Mesodermal cell (in vitro differentiated cells): ENCODE data around the gene CDK12.
"Not testable (repeated sequence)": the region's sequence is repeated elsewhere in the genome, so short reads cannot be mapped to it uniquely, and the experiment has no call there.

Experiments
- H3K27ac ChIP-seq: 2 replicates; pipeline ENCODE4 v1.7.0; 2013; ENCODE audit warnings: mild to moderate bottlenecking, low read depth, low read length, moderate library complexity; ENCODE audit not compliant: severe bottlenecking
- H3K36me3 ChIP-seq: 2 replicates; pipeline ENCODE4 v1.7.1; 2013; ENCODE audit warnings: mild to moderate bottlenecking, low read length, moderate library complexity; ENCODE audit not compliant: control insufficient read depth, insufficient read depth
- H3K4me1 ChIP-seq: one replicate; pipeline ENCODE4 v1.7.1; 2013; ENCODE audit warnings: mild to moderate bottlenecking, low read length; ENCODE audit not compliant: insufficient read depth, control insufficient read depth, poor library complexity, severe bottlenecking
- H3K4me3 ChIP-seq: 2 replicates; pipeline ENCODE4 v1.7.0; 2013; ENCODE audit warnings: low read length, control low read depth, mild to moderate bottlenecking; ENCODE audit not compliant: insufficient read depth, poor library complexity, severe bottlenecking; ENCODE audit errors: extremely low read depth
- H3K9me3 ChIP-seq: 2 replicates; pipeline ENCODE4 v1.7.1; 2013; ENCODE audit warnings: mild to moderate bottlenecking, low read length, moderate library complexity; ENCODE audit not compliant: control insufficient read depth
- WGBS, 2 experiments: methylation state at CpG; one replicate each; pipeline ENCODE4 v1.1.5; 2013; ENCODE audit warnings: missing lambda C conversion rate in 2 of 2; ENCODE audit not compliant: insufficient coverage in 2 of 2; 5-methylcytosine and 5-hydroxymethylcytosine counted together

CDK12 gene

DNA sequence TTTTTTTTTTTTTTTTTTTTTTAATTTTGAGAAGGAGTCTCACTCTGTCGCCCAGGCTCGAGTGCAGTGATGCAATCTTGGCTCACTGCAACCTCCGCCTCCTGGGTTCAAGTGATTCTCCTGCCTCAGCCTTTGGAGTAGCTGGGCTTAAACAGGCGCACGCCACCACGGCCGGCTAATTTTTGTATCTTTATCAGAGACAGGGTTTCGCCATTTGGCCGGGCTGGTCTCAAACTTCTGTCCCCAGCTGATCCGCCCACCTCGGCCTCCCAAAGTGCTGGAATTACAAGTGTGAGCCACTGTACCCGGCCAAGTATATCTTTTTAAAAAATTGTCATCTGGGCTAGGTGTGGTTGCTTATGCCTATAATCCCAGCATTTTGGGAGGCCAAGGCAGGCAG lies 35.6 kb downstream of the CDK12 start:
- peaks cover 91% of the 10 kb centered on the region for H3K36me3 ChIP-seq
- H3K4me3 ChIP-seq, H3K27ac ChIP-seq, H3K4me1 ChIP-seq, H3K9me3 ChIP-seq: not testable (repeated sequence)
- WGBS, 2 experiments: 96 to 100% methylated on average over 11 to 12 of the region's 12 CpGs

DNA sequence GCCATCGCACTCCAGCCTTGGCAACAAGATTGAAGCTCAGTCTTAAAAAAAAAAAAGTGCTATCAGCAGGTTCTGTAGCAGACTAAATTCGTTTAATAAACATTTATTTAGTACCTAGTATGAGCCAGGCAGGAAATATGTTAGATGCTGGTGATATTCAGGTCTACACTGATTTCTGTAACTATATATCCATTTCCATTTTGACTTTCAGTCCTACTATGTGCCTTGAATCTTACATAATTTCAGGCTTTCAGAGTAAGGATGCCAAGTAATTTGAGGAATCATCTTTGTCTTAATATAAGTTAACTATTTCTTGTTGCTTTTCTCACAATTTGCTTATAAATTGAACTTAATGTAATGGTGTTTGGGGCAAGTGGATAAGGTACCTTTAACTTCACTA lies 46.2 kb downstream of the CDK12 start:
- H3K36me3 ChIP-seq: peaks cover 87% of the 10 kb centered on the region
- H3K4me1 ChIP-seq: no peaks in the 10 kb centered on the region
- H3K9me3 ChIP-seq: no peaks in the 10 kb centered on the region
- H3K4me3 ChIP-seq: no peak overlapping the region
- 100% methylated on average over 1 of the region's 2 CpGs for WGBS, 2 experiments
- H3K27ac ChIP-seq: no peak overlapping the region

DNA sequence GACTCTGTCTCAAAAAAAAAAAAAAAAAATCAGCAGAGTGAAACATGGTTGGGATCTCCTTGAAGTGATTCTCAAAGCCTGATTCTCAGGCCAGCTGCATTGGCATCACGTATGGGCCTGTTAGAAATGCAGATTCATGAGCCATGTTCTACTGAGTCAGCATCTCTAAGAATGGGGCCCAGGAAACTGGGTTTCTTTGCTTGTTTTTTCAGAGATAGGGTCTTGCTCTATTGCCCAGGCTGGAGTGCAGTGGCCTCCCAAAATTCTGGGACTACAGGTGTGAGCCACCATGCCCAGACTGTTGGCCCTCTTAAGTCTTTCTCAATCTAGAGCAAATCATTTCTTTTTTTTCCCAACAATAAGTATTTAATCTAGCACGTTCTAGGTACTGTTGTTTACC lies 47.7 kb downstream of the CDK12 start:
- no peak overlapping the region for H3K27ac ChIP-seq
- no peaks in the 10 kb centered on the region for H3K9me3 ChIP-seq
- H3K4me1 ChIP-seq: no peaks in the 10 kb centered on the region
- WGBS, 2 experiments: 94 to 100% methylated on average over 1 to 2 of the region's 2 CpGs
- H3K36me3 ChIP-seq: peaks cover 86% of the 10 kb centered on the region
- no peak overlapping the region for H3K4me3 ChIP-seq

DNA sequence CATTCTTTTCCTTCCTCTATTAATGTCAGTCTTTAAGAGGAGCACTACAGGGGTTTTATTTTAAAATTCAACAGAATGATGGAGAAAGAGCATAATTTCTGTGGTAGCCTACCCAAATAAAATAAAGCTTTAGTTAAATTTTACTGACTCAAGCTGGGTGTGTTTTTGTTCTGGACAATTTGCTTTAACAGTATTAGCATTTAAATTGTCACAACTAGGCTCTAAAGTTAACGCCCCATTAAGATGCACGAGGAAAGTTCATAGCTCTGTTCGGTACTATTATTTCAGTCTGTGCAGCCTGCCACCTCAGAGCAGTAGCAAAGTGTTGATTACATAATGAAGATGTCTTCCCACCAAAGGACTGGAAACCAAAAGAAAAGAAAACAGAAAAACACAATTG lies 52.0 kb downstream of the CDK12 start:
- H3K4me1 ChIP-seq: no peaks in the 10 kb centered on the region
- 100% methylated on average over 3 of the region's 3 CpGs; no CpG with 5 or more reads in 1 of the 2 experiments for WGBS, 2 experiments
- H3K27ac ChIP-seq: no peak overlapping the region
- H3K4me3 ChIP-seq: no peak overlapping the region
- no peaks in the 10 kb centered on the region for H3K9me3 ChIP-seq
- H3K36me3 ChIP-seq: peaks cover 91% of the 10 kb centered on the region

DNA sequence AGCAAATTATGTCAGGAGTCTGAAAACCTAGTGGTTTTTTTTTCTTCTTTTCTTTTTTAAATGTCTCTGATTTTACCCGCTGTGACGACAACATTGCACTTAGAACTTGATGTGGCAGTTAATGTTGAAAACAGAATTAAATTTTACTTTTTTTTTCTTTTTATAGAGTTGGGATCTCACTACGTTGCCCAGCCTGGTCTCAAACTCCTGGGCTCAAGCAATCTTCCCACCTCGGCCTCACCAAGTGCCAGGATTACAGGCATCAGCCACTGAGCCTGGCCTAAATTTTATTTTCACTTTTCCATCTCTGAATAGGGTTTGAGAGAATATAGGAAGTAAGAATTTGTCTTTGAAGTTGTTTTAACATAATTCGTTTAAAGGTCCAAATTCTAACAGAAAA lies 52.6 kb downstream of the CDK12 start:
- H3K36me3 ChIP-seq: peaks cover 91% of the 10 kb centered on the region
- H3K9me3 ChIP-seq: no peaks in the 10 kb centered on the region
- no peak overlapping the region for H3K27ac ChIP-seq
- no peak overlapping the region for H3K4me3 ChIP-seq
- no CpG with 5 or more reads among the region's 5 CpGs for WGBS, 2 experiments
- H3K4me1 ChIP-seq: no peaks in the 10 kb centered on the region

DNA sequence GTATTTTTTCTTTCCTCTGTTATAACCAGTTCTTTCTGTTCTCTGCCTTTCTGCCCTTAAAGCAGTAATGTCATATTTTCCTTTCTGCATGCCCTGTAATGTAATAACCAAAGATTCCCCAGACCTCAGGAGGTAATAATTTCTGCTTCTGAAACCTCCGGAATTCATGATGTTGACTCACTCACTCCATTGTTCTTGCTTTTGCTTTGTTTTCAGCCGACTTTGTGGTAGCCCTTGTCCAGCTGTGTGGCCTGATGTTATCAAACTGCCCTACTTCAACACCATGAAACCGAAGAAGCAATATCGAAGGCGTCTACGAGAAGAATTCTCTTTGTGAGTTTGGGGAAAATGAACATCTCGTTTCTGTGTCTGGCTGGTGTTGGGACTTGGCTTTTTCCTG lies 55.9 kb downstream of the CDK12 start:
- H3K27ac ChIP-seq: no peak overlapping the region
- no peaks in the 10 kb centered on the region for H3K9me3 ChIP-seq
- peaks cover 91% of the 10 kb centered on the region for H3K36me3 ChIP-seq
- H3K4me3 ChIP-seq: no peak overlapping the region
- no peaks in the 10 kb centered on the region for H3K4me1 ChIP-seq
- WGBS, 2 experiments: 93% methylated on average over 6 to 7 of the region's 7 CpGs

DNA sequence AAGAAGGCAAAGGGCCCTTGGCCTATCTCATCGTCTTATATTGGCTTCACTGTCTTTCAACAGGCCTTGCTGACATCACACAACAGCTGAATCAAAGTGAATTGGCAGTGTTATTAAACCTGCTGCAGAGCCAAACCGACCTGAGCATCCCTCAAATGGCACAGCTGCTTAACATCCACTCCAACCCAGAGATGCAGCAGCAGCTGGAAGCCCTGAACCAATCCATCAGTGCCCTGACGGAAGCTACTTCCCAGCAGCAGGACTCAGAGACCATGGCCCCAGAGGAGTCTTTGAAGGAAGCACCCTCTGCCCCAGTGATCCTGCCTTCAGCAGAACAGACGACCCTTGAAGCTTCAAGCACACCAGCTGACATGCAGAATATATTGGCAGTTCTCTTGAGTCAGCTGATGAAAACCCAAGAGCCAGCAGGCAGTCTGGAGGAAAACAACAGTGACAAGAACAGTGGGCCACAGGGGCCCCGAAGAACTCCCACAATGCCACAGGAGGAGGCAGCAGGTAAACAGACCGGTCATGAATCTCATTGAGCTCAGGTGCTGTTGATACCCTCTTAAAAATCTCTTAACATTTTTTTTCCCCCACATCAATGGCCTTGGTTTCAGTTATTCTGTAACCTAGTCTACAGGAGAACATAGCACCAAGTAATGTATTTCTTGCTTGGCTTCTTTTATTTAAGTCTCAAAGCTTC lies 64.7 kb downstream of the CDK12 start:
- WGBS, 2 experiments: 88 to 94% methylated on average over 6 of the region's 6 CpGs
- H3K36me3 ChIP-seq: peaks cover 85% of the 10 kb centered on the region
- no peak overlapping the region for H3K4me3 ChIP-seq
- H3K4me1 ChIP-seq: no peaks in the 10 kb centered on the region
- no peaks in the 10 kb centered on the region for H3K9me3 ChIP-seq
- H3K27ac ChIP-seq: no peak overlapping the region

DNA sequence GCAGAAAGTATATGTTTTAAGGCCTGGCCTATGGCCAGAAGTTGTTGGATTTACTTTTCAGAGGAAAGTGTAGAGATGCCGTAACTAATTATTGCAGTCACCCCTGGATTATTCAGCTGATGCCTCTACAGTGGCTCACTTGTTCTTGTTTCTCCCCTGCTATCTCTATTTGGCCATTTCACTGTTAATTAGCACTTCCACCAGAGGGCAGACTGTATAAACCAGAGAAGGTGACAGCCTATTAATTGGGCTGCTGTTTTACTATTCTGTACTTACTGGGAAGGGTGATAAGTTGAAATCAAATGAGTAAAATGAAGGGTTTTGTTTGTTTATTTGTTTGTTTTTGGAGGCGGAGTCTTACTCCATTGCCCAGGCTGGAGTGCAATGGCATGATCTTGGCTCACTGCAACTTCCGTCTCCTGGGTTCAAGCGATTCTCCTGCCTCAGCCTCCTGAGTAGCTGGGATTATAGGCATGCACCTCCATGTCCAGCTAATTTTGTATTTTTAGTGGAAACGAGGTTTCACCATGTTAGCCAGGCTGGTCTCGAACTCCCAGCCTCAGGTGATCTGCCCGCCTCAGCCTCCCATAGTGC lies 66.0 kb downstream of the CDK12 start:
- WGBS, 2 experiments: 84 to 92% methylated on average over 4 of the region's 7 CpGs
- Histone ChIP-seq H3K4me1 (no peaks in the 10 kb centered on the region), H3K4me3 (no peak overlapping the region), H3K36me3 (peaks cover 78% of the 10 kb centered on the region), H3K9me3 (no peaks in the 10 kb centered on the region), H3K27ac (no peak overlapping the region)

DNA sequence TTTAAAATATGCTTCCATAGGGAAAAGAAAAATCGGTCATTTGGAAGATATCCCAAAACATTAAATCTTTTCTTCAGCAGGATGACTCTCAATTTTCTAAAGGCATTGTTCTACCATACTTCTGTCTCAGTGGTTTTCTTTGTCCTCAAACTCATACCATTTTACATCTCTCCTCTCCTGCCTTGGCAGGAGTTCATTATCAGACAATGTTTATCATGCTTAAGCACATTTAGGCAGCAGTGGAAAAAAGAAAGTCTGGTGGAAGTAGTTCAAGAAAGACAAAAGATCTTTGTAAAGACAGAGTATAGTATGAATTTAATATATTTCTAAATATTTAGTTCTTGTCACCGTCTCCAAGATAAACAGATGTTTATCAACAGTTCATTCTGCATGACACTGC lies 68.2 kb downstream of the CDK12 start:
- no peak overlapping the region for H3K4me3 ChIP-seq
- H3K36me3 ChIP-seq: peaks cover 61% of the 10 kb centered on the region
- no peak overlapping the region for H3K27ac ChIP-seq
- no CpG with 5 or more reads among the region's 2 CpGs for WGBS, 2 experiments
- no peaks in the 10 kb centered on the region for H3K4me1 ChIP-seq
- H3K9me3 ChIP-seq: no peaks in the 10 kb centered on the region

DNA sequence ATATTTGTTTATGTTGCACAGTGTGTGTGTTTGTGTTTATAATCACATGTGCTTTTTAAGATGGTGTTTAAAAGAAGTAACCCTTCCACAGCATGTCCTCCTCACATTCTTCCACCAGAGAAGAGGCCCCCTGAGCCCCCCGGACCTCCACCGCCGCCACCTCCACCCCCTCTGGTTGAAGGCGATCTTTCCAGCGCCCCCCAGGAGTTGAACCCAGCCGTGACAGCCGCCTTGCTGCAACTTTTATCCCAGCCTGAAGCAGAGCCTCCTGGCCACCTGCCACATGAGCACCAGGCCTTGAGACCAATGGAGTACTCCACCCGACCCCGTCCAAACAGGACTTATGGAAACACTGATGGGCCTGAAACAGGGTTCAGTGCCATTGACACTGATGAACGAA lies 69.2 kb downstream of the CDK12 start:
- no peaks in the 10 kb centered on the region for H3K9me3 ChIP-seq
- H3K36me3 ChIP-seq: peaks cover 53% of the 10 kb centered on the region
- no peak overlapping the region for H3K27ac ChIP-seq
- H3K4me3 ChIP-seq: no peak overlapping the region
- no peaks in the 10 kb centered on the region for H3K4me1 ChIP-seq
- 93 to 96% methylated on average over 7 to 8 of the region's 10 CpGs for WGBS, 2 experiments

DNA sequence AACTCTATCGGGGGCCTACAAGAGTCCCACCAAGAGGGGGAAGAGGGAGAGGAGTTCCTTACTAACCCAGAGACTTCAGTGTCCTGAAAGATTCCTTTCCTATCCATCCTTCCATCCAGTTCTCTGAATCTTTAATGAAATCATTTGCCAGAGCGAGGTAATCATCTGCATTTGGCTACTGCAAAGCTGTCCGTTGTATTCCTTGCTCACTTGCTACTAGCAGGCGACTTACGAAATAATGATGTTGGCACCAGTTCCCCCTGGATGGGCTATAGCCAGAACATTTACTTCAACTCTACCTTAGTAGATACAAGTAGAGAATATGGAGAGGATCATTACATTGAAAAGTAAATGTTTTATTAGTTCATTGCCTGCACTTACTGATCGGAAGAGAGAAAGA lies 70.0 kb downstream of the CDK12 start:
- Histone ChIP-seq H3K4me3 (no peak overlapping the region), H3K9me3 (no peaks in the 10 kb centered on the region), H3K27ac (no peak overlapping the region), H3K4me1 (no peaks in the 10 kb centered on the region), H3K36me3 (peaks cover 45% of the 10 kb centered on the region)
- WGBS, 2 experiments: 98 to 100% methylated on average over 2 to 3 of the region's 6 CpGs
